Uterus (tissue), 2 donors: ENCODE measurements around the gene PLEKHH3.

ENCODE experiments used
- POLR2A ChIP-seq, 2 donors: fragments of 450-650 bp; IDR thresholded peaks; one replicate each; pipeline ENCODE4 v1.6.1; 2016; ENCODE audit warnings: antibody characterized with exemption in 2 of 2, mild to moderate bottlenecking in 1 of 2, moderate library complexity in 1 of 2
- TF ChIP-seq, protein P1 (sequence below), 4 experiments: fragments of 200-600 bp in 2 of 4; fragments of 450-650 bp in 2 of 4; sonication (generic) in 2 of 4; IDR thresholded peaks; one replicate each; pipeline ENCODE4 v1.5.1; 2016 to 2019; ENCODE audit warnings: antibody characterized with exemption in 4 of 4, mild to moderate bottlenecking in 2 of 4, moderate library complexity in 1 of 4

DNA sequence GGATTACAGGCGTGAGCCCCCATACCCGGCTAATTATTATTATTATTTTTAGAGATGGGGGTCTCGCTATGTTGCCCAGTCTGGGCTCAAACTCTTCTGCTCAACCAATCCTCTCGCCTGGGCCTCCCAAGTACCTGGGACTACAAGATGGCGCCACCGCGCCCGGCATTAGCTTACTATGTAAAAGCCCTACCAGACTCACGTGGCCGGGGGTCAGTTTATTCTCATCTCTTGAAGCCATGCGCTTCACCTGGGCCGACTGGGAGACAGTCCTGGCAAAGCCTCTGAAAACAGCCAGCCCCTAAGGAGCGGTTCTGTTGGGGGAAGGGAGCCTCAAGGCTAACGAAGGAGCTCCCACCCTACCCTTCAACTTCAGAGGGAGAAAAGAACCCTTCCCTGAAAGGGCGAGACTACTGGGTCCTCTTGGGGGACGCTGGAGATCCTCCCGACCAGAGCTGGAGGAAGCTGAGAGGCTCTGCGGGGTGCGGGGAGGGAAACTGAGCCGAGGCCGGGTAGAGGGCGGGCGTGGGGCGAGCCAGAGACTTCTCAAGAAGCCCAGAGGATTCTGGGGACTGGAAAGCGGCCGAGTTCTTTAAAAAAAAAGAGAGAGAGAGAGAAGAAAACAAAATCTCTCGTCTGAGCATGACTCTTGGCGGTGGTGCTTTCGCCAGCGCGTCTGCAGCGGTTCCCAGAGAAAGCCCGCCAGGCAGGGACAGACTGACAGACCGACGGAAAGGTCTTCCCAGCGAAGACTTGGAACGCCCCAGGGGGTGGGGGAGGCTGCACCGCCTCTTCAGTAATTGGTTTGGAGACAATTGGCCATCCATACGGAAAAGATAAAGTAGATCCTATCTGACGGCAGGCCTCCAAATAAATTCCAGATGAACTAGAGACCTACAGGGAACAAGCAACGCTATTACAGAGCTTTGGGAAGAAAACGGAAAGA is 23.3 kb downstream of the PLEKHH3 start:
- TF ChIP-seq, protein P1, sequence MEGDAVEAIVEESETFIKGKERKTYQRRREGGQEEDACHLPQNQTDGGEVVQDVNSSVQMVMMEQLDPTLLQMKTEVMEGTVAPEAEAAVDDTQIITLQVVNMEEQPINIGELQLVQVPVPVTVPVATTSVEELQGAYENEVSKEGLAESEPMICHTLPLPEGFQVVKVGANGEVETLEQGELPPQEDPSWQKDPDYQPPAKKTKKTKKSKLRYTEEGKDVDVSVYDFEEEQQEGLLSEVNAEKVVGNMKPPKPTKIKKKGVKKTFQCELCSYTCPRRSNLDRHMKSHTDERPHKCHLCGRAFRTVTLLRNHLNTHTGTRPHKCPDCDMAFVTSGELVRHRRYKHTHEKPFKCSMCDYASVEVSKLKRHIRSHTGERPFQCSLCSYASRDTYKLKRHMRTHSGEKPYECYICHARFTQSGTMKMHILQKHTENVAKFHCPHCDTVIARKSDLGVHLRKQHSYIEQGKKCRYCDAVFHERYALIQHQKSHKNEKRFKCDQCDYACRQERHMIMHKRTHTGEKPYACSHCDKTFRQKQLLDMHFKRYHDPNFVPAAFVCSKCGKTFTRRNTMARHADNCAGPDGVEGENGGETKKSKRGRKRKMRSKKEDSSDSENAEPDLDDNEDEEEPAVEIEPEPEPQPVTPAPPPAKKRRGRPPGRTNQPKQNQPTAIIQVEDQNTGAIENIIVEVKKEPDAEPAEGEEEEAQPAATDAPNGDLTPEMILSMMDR (IDR thresholded peaks at IDR 0.05): no peak
- TF ChIP-seq POLR2A (IDR thresholded peaks at IDR 0.05): peak; percentile 42 to 49
